ENCODE results near the gene HEATR5A. TPM values are rescaled to one million over a fixed set of nuclear protein-coding genes. Genes with fewer than 3 reads are reported as not detected.

HEATR5A gene
- total and polyA plus RNA-seq, 2 of the 13 experiments (the other 11 are each of a cell fraction or from before 2014, with no cell fraction given) = 36.4 to 105 TPM

DNA sequence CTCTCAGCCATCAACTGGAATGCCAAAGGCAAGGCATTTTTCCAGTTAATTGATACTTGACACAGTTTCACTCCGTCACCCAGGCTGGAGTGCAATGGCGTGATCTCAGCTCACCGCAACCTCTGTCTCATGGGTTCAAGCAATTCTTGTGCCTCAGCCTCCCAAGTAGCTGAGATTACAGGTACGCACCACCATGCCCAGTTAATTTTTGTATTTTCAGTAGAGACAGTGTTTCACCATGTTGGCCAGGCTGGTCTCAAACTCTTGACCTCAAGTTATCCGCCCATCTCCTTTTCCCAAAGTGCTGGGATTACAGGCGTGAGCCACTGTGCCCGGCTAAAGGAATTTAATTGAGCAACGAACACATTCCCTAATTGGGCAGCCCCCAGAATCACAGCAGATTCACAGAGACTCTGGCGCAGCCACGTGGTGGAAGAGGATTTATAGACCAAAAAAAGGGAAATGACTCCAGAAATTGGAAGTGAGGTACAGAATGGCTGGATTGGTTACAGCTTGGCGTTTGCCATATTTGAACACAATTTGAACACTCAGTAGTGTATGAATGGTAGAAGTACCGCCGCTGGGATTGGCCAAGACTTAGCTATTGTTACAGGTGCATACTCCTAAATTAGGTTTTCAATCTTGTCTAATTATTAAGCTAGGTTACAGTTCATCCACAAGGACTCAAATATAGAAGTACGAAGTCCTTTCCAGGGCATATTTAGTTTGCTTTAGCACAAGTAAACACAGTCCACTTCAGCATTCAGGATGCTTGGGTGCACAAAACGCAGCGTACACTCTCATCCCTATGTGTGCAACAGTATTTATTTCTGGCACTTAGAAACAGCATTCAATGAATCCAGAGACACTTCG, 162.6 kb downstream of the HEATR5A start (continued):
- TF ChIP-seq, protein P1, sequence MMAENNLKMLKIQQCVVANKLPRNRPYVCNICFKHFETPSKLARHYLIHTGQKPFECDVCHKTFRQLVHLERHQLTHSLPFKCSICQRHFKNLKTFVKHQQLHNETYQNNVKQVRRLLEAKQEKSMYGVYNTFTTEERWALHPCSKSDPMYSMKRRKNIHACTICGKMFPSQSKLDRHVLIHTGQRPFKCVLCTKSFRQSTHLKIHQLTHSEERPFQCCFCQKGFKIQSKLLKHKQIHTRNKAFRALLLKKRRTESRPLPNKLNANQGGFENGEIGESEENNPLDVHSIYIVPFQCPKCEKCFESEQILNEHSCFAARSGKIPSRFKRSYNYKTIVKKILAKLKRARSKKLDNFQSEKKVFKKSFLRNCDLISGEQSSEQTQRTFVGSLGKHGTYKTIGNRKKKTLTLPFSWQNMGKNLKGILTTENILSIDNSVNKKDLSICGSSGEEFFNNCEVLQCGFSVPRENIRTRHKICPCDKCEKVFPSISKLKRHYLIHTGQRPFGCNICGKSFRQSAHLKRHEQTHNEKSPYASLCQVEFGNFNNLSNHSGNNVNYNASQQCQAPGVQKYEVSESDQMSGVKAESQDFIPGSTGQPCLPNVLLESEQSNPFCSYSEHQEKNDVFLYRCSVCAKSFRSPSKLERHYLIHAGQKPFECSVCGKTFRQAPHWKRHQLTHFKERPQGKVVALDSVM (CRISPR knock-in tag; IDR thresholded peaks at IDR 0.05) = peak; percentile 24; the same call in 1 of the 2 replicates
- TF ChIP-seq ZSCAN30 (CRISPR knock-in tag; IDR thresholded peaks at IDR 0.05) (peak; percentile 72; the same call in 1 of the 2 replicates), SMARCC2 (IDR thresholded peaks at IDR 0.05) (peak; percentile 79; the same call in 1 of the 2 replicates), ASH2L (IDR thresholded peaks at IDR 0.05; ENCODE audit: insufficient read length, low read depth, low read length) (peak; percentile 99), ZNF709 (CRISPR knock-in tag; IDR thresholded peaks at IDR 0.05) (0 out of 2 replicates have a peak, but pooled peaks have one; percentile 51), GZF1 (CRISPR knock-in tag; IDR thresholded peaks at IDR 0.05) (peak; percentile 24; the same call in 1 of the 2 replicates), ZBTB20 (CRISPR knock-in tag; IDR thresholded peaks at IDR 0.05; ENCODE audit: borderline replicate concordance, low read depth) (peak; percentile 93), POLR2A (IDR thresholded peaks at IDR 0.05; ENCODE audit: insufficient read depth in 1 of 2, low read depth in 2 of 2, low read length in 2 of 2) (peak; percentile 84 to 88), ZNF331 (CRISPR knock-in tag; IDR thresholded peaks at IDR 0.05) (peak; percentile 98), NFKBIZ (CRISPR knock-in tag; IDR thresholded peaks at IDR 0.05) (peak; percentile 92; the same call in 1 of the 2 replicates), ZNF441 (CRISPR knock-in tag; IDR thresholded peaks at IDR 0.05; ENCODE audit: borderline replicate concordance) (peak; percentile 55; the same call in 1 of the 2 replicates), FOSL2 (CRISPR knock-in tag; IDR thresholded peaks at IDR 0.05) (peak; percentile 80), ZNF138 (CRISPR knock-in tag; IDR thresholded peaks at IDR 0.05; ENCODE audit: low read depth) (0 out of 2 replicates have a peak, but pooled peaks have one; percentile 6), NAIF1 (CRISPR knock-in tag; IDR thresholded peaks at IDR 0.05; ENCODE audit: borderline replicate concordance) (0 out of 2 replicates have a peak, but pooled peaks have one; percentile 59), TCF7 (IDR thresholded peaks at IDR 0.05; ENCODE audit: low read depth) (peak; percentile 73), ARID2 (CRISPR knock-in tag; IDR thresholded peaks at IDR 0.05; ENCODE audit: borderline replicate concordance) (peak; percentile 98; the same call in 1 of the 2 replicates), ATF7-NPFF (CRISPR knock-in tag; IDR thresholded peaks at IDR 0.05; ENCODE audit: low read depth) (peak; percentile 74), ZC3H4 (CRISPR knock-in tag; IDR thresholded peaks at IDR 0.05; ENCODE audit: borderline replicate concordance) (peak; percentile 69; the same call in 1 of the 2 replicates), HOXD1 (CRISPR knock-in tag; IDR thresholded peaks at IDR 0.05) (peak; percentile 76), TARDBP (CRISPR knock-in tag; IDR thresholded peaks at IDR 0.05) (peak; percentile 99), ZNF674 (CRISPR knock-in tag; IDR thresholded peaks at IDR 0.05; ENCODE audit: low read depth) (peak; percentile 9; the same call in 1 of the 2 replicates), MED1 (CRISPR knock-in tag; IDR thresholded peaks at IDR 0.05) (peak; percentile 99), LCORL (IDR thresholded peaks at IDR 0.05) (peak; percentile 99), LCORL (CRISPR knock-in tag; IDR thresholded peaks at IDR 0.05) (peak; percentile 99), ZFY (CRISPR knock-in tag; IDR thresholded peaks at IDR 0.05) (peak; percentile 45; the same call in 1 of the 2 replicates), ZNF678 (CRISPR knock-in tag; IDR thresholded peaks at IDR 0.05) (peak; percentile 90; the same call in 1 of the 2 replicates)
- TF ChIP-seq, protein P2, sequence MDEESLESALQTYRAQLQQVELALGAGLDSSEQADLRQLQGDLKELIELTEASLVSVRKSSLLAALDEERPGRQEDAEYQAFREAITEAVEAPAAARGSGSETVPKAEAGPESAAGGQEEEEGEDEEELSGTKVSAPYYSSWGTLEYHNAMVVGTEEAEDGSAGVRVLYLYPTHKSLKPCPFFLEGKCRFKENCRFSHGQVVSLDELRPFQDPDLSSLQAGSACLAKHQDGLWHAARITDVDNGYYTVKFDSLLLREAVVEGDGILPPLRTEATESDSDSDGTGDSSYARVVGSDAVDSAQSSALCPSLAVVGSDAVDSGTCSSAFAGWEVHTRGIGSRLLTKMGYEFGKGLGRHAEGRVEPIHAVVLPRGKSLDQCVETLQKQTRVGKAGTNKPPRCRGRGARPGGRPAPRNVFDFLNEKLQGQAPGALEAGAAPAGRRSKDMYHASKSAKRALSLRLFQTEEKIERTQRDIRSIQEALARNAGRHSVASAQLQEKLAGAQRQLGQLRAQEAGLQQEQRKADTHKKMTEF (CRISPR knock-in tag; IDR thresholded peaks at IDR 0.05) = peak; percentile 100
